ENCODE results near the gene TRPM2.
A peak's percentile ranks its signal among the peaks of the same experiment; 100 is the strongest.

The TRPM2 gene

GRCh38 chr21:44353191-44353970 is at the start of gene TRPM2:
TSS of gene TRPM2 (plus strand) at chr21:44353621. CDS start at chr21:44353701, 80 bp downstream.
- DNase-seq: peak; percentile 68

DNA sequence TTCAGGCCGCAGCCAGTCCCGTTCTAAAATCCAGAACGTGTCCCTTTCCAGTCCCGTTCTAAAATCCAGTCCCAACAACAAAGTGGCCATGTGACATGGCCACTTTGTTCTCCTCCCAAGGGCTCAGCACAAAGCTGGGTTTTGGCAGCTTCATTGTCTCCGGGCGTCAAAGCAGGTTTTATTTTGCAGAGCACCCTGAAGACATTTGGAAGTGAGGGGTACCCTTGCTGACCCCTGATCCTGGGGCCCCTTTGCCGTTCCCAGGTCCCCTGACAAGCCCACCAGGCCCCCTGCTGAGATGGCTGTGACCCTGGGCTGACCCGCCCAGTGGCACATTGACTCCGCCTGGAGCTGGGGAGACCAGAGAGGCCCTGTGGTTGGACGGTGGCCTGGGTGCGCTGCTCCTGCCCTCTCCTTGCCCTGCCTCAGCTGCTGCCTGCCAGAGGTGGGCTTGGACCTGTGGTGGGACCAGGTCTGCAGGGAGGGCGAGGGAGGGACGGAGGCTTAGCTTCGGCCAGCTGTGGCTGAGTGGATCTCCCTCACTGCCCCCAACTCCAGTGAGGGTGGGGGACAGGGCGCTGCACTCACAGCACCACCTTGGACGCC is 49.3 kb upstream of the TRPM2 start:
- no peak for DNase-seq

DNA sequence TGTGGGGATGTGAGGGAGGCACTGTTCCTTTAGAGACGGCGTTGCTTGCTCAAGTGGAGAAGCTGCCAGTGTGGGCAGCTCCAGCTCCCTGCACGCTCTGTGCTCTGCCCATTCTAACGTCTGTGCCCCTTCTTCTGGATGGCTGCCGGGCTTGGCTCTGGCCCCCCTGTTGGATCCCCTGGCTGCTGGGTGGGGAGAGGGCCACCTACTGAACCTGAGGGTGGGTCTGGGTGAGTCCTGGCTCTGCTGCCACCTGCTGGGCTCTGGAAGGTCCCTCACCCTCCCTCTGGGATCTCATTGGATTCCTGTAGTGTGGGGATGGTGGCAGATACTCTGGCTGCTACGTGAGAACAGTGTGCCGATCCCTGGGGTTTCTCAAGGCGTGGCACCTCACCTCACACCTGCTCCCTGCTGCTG is 48.5 kb upstream of the TRPM2 start:
- DNase-seq: peak; percentile 80

DNA sequence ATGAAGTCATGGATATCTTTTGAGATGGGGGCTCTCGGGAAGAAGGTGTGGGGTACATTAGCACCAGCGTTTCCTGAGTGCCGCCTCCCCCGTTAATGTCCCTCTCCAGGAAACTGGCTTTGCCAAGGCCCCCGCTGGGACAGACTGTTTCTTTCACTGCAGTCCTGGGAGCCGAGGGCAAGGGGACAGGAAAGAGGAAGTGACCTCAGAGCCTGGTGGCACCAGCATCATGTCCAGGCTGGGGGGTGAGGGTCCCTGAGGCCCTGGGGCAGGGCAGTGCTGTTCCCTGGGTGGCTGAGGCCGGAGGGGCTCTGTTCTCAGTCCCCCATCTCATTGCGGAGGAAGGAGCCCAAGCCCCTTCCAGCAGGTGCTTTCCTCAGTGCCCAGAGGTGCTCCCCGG is 47.7 kb upstream of the TRPM2 start:
- no peak for DNase-seq

DNA sequence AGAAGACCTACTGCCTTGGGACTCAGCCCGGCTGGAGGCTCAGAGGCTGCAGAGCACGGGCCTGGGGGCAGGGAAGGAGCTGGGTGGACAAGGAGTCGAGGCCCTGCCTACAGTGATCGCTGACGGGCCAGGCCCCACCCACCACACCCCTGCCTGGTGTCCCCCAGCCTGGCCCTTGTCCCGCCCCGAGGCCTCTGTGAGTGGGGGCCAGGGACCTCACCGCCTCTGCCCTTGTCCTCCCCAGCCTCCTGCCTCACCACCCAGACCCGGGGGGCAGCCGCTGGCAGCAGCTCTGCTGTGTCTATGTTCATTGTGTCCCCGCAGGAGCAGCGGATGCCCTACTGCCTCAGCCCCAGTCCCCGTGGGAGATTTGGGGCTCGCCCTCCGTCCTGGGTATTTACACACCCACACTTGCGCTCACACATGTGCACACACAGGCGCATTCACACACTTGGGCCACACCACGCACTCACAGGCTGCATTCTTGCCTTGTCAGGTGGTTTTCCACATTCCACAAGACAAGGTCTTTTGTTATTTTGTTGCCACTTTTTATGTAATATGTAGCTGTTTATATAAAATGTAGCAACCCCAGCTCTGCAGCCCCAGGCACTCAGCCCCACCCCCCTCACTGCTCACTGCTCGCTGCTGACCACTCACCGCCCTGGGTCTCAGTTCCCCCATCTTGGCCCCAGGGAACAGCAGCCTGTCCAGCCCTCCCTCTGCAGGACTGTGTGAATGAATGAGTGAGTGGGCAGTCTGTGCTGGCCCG is 46.3 kb upstream of the TRPM2 start:
- no peak for DNase-seq

DNA sequence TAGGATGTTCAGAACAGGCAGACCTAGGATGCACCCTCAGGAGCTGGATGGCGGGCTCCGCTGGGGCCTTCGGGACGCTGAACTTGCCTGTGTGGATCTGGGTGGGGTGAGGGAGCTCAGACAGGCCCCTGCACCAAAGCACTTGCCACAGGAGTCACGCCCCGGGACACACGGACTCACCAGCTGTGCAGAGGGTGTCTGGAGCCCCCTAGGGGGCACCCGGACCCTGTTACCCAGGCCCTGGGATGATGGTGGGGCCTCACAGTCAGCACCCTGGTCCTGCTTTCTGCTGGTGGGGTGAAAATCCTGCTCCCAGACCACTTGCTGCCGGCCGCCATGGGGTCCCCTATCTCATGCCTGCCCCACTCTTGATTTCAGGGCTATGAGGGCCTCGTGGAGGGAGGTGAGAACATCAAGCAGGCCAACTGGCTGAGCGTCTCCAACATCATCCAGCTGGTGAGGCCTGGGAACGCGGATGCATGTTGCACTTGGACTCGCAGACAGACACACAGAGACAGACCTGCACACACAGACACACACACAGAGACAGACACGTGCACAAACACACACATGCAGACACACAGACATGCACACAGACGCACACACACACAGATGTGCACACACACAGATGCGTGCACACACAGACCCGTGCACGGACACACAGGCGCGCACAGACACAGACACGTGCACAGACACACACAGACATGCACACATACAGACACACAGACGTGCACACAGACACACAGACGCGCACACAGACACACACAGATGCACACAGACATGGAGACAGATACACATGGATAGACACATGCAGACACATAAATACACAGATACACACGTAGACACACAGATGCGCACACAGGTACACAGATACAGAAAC is 42.6 kb upstream of the TRPM2 start:
- DNase-seq: no peak

- no peak for DNase-seq
These were observed 41.3 kb upstream of the TRPM2 start for GRCh38 chr21:44312089-44312488.

DNA sequence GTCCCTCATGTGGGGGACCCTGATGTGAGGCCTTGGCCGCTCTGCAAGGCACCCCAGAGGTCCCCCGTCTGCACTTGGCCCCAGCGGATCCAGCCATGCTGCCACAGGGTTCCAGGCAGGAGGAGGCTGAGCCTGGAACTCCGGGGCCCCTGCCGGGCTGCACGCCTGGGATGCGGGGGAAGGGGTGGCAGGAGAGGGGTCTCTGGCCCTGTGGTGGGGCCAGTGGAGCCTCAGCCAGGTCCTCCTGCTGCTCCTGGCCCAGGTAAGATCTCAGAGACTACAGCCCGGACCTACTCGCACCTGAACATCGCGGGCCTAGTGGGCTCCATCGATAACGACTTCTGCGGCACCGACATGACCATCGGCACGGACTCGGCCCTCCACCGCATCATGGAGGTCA is 40.7 kb upstream of the TRPM2 start:
- no peak for DNase-seq

GRCh38 chr21:44313451-44313850 is 40.0 kb upstream of the TRPM2 start:
- DNase-seq: no peak

- DNase-seq: no peak
These were observed 39.3 kb upstream of the TRPM2 start for GRCh38 chr21:44314128-44314527.

DNA sequence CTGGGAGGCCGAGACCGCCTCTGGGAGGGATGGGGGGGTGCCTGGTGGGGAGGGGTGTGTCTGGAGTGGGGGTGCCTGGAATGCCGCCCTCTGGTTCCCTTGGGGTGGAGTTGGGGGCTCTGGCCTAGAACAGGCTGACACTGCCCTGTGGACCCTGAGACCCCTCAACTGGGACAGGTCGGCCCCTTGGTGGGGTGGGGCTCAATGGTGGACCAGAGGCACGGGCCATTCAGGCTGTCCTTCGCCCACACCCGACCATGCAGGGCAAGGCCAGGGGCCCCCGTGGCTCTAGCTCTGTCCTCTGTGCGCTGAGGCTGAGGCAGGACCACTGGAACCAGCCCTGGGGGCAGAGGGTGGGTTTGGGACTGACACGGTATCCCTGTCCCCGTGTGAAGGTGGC is 38.9 kb upstream of the TRPM2 start:
- DNase-seq: no peak

DNA sequence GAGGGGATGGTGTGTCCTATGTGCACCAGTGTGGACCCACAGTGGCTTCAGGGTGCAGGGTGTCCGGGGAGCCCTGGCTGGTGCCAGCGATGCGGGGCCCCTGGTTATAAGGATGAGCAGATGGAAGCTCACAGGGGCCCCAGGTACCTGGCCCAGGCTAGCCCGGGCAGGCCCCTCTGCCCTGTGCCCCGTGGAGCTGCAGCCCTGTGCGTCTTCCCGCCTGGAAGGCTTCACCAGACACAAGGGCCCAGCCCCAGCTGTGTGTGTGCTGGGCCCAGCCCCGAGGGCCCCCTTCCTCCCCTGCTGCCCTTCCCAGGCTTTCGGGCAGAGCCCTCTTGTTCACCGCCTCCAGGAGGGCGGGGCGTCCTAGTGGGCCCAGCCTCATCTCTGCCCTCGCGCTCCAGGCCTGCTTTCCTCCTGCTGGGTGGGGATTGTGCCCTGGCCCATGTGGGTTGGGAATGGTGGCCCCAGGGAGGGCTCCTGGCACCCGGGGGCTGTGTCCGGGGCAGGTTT is 37.7 kb upstream of the TRPM2 start:
- no peak for DNase-seq

DNA sequence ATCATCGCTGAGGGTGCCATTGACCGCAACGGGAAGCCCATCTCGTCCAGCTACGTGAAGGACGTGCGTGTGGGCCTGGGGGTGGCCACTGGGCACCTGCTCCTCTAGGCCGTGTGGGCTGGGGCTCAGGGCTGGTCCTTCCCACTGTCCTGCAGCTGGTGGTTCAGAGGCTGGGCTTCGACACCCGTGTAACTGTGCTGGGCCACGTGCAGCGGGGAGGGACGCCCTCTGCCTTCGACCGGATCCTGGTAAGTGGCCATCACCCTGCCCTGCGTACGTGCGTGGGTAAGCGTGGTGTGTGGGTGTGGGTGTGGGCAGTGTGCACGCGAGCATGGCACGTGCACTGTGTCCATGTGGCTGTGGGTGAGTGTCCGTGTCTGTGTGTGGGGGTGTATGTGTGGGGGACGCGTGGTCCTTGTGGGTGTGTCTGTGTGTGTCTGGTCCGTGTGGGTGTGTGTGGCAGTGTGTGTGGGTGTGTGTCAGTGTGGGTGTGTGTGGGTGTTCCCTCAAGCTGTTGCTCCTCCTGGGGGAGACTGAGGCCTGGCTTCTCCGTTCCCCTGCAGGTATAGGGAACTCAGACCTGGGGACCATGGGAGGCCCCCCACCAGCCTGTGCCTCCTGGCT is 37.0 kb upstream of the TRPM2 start:
- DNase-seq: no peak

DNA sequence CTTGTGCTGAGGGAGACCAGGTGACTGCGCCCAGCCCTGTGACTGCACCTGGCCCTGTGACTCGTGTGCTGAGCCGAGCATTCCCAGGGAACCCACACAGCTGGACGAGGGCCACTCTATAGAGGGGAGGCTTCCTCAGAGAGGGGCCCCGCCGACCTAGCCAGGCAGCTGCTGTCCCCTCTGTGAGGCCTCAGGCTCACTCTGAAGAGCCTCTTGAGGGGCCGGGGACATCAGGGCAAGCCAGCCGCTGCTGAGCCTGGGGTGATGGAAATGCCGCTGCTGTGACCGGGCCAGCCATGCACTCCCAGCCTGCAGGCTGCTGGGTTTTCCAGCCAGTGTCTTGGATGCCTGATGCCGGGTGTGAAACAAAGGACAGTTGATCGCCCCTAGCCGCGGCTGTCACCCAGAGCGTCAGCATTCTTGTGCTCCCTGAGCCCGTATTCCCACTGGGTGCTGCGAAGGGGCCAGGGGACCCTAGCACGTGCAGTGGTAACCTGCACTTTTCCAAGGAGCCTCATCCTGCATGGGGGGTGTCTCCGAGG is 36.1 kb upstream of the TRPM2 start:
- DNase-seq: no peak

DNA sequence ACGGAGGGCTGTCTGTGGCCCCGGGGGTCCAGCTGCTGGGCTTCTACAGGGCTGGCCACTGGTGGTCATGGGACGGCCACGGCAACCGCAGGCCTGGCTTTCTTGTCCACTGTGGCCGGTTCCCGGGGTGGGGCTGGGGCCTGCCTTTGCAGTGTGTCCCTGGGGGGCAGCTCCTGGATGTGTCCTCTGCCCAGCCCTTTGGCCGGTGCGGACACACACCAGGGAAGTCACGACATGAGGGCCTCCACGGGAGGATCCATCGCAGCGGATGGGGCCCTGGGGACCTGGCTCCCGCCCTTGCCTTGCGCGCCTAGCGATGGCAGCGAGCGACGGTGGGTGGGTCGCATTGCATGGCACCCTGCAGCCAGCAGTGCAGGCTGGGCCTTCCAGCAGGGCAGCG is 35.5 kb upstream of the TRPM2 start:
- DNase-seq: no peak

- no peak for DNase-seq
These were observed 34.7 kb upstream of the TRPM2 start for GRCh38 chr21:44318489-44319285.

DNA sequence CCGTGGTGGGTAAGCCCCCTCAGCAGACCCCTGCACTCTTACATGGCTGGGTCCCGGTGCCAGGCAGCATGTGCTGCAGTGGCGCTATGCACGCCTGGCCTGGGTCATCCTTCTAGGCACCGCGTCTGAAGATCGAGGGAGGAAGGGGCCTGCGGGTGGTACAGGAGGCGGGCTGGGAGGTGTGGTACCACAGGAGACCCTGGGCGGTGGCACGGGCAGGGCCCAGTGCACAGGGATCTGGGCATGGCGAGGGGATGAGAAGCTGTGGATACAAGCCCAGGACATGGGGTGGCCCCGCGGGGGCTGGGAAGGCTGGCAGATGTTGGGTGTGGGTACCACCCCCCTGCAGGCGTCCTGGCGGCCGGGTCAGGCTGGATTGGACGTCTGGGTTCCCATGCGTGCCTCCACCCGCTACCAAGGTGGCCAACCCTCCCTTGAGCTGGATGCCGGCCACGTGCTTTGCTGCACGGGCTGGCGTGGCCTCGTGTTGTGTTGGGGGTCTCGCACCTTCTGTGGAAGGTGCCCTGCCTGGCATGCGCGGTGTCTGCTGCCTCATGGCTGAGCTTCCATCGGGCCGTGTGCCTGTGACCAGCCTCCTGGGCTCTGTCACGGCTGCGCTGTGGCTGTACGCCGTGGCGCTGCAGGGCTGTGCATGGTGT is 33.9 kb upstream of the TRPM2 start:
- no peak for DNase-seq

GRCh38 chr21:44320847-44321246 is 32.6 kb upstream of the TRPM2 start:
- DNase-seq: no peak

DNA sequence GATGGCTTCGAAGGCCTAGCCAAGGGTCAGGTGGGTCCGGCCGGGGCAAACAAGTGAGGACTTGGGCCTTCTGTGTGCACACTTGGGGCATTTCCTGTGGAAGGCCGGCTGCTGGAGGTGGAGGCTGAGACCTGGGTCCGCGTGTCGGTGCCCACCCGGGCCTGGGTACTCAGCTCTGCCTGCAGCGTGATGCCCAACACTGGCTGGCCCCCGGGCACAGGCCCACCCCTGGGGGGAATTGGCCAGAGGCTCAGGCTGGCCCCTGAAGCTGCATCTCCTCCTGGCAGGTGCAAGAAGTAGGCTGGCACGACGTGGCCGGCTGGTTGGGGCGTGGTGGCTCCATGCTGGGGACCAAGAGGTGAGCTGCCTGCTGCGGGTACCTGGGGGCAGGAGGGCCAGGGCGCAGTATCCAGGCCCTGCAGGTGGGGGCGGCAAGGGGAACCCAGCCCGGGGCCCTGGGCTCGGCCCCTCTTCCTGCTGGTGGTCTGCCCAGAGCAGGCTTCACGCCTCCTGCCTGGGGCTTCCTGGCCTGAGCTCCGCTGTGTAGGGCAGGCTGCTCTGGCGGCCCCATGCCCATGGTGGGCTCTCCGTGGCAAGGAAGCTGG is 31.5 kb upstream of the TRPM2 start:
- DNase-seq: no peak

Data from activated effector memory CD4-positive, alpha-beta T cell treated with anti-CD3 and anti-CD28 coated beads, Interleukin-2, amount 50 U/mL, for 16 hours (primary cell).